A673 (cell line): ENCODE measurements around the gene PHF2.

Experiments
- CTCF ChIP-seq: fragments of 300-800, 200-600 bp; sonication (generic); conservative IDR thresholded peaks from 2 replicates; pipeline ENCODE4 v1.5.1; 2017; ENCODE audit warnings: low read depth, mild to moderate bottlenecking, antibody characterized with exemption, low read length, moderate library complexity, mixed read lengths
- EZH2 ChIP-seq: fragments of 200-600 bp; sonication (generic); IDR thresholded peaks from 2 replicates; pipeline ENCODE4 v1.6.1; 2017; ENCODE audit warnings: borderline replicate concordance, low read depth, mild to moderate bottlenecking, mixed read lengths, antibody characterized with exemption, low read length; ENCODE audit not compliant: poor library complexity, severe bottlenecking

GRCh38 chr9:93645921-93646639 is 69.7 kb downstream of the PHF2 start:
- TF ChIP-seq CTCF (no peak), EZH2 (no peak)
